HUES48 (cell line): ENCODE results near the gene ME3.
"Not testable (repeated sequence)": the region's sequence is repeated elsewhere in the genome, so short reads cannot be mapped to it uniquely, and the experiment has no call there.

ENCODE experiments used
- H3K27ac ChIP-seq: one replicate; pipeline ENCODE4 v1.7.0; 2013; ENCODE audit warnings: low read depth, low read length, inconsistent platforms
- H3K27me3 ChIP-seq: 2 replicates; pipeline ENCODE4 v1.6.1; 2013; ENCODE audit warnings: mild to moderate bottlenecking, low read length; ENCODE audit not compliant: control insufficient read depth, insufficient read depth
- H3K36me3 ChIP-seq: 2 replicates; pipeline ENCODE4 v1.6.1; 2013; ENCODE audit warnings: low read length; ENCODE audit not compliant: control insufficient read depth, insufficient read depth
- H3K4me1 ChIP-seq: 2 replicates; pipeline ENCODE4 v1.6.1; 2013; ENCODE audit warnings: mild to moderate bottlenecking, low read length; ENCODE audit not compliant: control insufficient read depth, insufficient read depth
- H3K4me3 ChIP-seq: 2 replicates; pipeline ENCODE4 v1.5.1; 2013; ENCODE audit warnings: mild to moderate bottlenecking, low read depth, low read length
- H3K9ac ChIP-seq: 2 replicates; pipeline ENCODE4 v1.6.1; 2013; ENCODE audit warnings: mild to moderate bottlenecking, low read depth, low read length, moderate library complexity
- H3K9me3 ChIP-seq: 2 replicates; pipeline ENCODE4 v1.6.1; 2013; ENCODE audit warnings: low read length; ENCODE audit not compliant: control insufficient read depth, insufficient read depth

Gene ME3

DNA sequence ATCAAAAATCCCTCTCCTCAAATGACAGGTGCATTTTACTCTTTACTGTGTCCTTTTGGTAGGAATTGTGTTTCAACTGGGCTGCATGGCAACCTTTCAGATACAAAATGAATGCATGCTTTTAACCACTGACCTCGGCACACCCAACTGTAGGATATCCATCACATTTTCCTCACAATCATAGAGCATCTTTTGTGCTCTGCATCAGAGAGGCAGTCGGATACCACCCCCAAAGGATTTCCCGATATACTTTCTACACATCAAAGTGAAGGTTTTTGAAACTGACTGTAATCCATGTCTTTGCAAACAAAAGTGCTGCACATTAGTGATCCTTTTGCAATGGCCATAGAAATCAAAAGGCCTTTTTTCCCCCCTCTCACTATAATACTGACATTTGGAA is 9.1 kb downstream of the ME3 start:
- Histone ChIP-seq H3K9ac (no peak overlapping the region), H3K27ac (no peak overlapping the region), H3K4me1 (no peaks in the 10 kb centered on the region), H3K4me3 (no peak overlapping the region), H3K9me3 (no peaks in the 10 kb centered on the region), H3K36me3 (no peaks in the 10 kb centered on the region), H3K27me3 (no peaks in the 10 kb centered on the region)

DNA sequence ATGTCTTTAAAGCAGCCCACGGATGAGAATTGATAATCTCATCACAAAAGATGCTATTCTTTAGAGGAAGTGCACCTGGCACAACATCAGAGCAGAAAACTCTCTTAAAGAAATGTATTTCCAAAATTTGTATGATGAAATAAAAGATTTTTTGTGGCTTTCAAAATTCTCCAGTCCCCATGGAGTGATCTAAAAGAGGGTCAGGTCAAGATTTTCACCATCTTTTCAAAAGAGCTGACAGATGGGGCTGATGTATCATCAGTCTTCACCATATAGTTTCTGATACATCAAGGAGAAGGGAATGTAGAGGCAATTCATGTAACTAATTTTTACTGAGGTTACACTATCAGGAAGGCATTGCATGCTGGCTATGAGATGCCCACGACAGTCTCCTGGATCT is 11.7 kb downstream of the ME3 start:
- H3K9me3 ChIP-seq: no peaks in the 10 kb centered on the region
- H3K36me3 ChIP-seq: no peaks in the 10 kb centered on the region
- no peak overlapping the region for H3K4me3 ChIP-seq
- no peaks in the 10 kb centered on the region for H3K4me1 ChIP-seq
- H3K9ac ChIP-seq: no peak overlapping the region
- H3K27me3 ChIP-seq: no peaks in the 10 kb centered on the region
- no peak overlapping the region for H3K27ac ChIP-seq

DNA sequence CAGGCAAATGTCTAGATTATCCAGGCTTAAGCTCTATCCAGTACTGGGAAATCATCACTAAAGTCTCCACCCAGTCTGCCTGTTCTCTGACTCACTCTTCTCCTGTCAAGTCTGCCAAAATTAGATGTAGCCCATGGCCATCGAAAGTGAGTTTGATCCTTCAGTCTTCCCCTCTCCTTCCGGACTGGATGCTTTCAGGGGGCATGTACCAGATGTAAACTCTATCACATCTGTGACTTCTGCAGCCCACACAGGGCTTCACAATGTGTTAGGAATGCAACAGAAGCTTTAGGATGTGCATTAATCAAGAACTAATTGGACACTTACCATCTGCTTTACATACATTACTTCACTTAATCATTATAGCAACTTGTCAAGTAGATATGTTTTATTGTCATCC is 12.3 kb downstream of the ME3 start:
- Histone ChIP-seq H3K9ac (no peak overlapping the region), H3K27me3 (no peaks in the 10 kb centered on the region), H3K4me3 (no peak overlapping the region), H3K27ac (no peak overlapping the region), H3K4me1 (no peaks in the 10 kb centered on the region), H3K36me3 (no peaks in the 10 kb centered on the region), H3K9me3 (no peaks in the 10 kb centered on the region)

DNA sequence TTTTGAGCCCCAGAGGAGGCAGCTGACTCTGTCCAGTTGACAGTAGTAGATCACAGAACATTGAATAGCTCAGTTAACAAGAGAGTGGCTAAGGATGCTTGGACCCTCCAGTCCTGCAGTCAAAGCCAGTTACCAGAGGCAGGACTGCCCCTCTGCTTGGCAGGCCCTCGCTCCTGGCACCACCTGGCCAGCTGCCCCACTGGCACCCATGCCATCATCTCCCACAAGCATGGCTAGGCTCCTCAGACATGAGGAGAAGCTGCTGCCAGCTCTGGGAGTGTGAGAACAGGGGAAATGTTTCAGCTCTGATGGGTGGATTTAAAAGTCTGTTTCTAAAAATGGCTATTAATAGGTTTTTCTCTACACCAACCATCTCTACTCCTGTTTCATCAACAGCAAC is 13.9 kb downstream of the ME3 start:
- no peak overlapping the region for H3K9ac ChIP-seq
- H3K4me1 ChIP-seq: no peaks in the 10 kb centered on the region
- no peak overlapping the region for H3K4me3 ChIP-seq
- no peak overlapping the region for H3K27ac ChIP-seq
- no peaks in the 10 kb centered on the region for H3K36me3 ChIP-seq
- no peaks in the 10 kb centered on the region for H3K9me3 ChIP-seq
- no peaks in the 10 kb centered on the region for H3K27me3 ChIP-seq

DNA sequence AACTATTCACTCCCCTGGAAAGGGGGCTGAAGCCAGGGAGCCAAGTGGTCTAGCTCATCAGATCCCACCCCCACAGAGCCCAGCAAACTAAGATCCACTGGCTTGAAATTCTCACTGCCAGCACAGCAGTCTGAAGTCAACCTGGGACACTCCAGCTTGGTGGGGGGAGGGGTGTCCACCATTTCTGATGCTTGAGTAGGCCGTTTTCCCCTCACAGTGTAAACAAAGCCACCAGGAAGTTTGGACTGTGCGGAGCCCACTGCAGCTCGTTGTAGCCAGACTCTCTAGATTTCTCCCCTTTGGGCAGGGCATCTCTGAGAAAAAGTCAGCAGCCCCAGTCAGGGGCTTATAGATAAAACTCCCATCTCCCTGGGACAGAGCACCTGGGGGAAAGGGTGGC is 27.2 kb downstream of the ME3 start:
- H3K9ac ChIP-seq, H3K9me3 ChIP-seq, H3K4me3 ChIP-seq, H3K27me3 ChIP-seq, H3K36me3 ChIP-seq, H3K27ac ChIP-seq, H3K4me1 ChIP-seq: not testable (repeated sequence)

DNA sequence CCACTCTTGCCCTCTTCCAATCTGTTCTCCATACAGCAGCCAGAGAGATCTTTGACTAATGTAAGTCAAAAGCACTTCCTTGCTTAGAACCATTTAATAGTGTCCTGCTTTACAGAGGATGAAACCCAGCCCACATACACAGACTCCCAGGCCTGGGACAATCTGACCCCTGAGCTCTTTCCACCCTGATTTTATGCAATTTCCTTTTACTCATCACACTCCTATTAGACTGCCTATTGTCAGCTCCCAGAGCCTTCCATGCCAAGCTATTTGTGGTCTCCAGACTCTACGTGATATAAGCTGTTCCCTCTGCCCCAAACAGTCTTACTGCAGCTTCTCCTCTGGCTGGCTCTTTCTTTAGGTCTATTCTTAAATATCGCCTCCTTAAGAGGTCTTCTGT is 28.1 kb downstream of the ME3 start:
- no peak overlapping the region for H3K9ac ChIP-seq
- H3K36me3 ChIP-seq: no peaks in the 10 kb centered on the region
- H3K27ac ChIP-seq: no peak overlapping the region
- no peaks in the 10 kb centered on the region for H3K9me3 ChIP-seq
- H3K4me3 ChIP-seq: no peak overlapping the region
- H3K27me3 ChIP-seq: no peaks in the 10 kb centered on the region
- H3K4me1 ChIP-seq: no peaks in the 10 kb centered on the region

DNA sequence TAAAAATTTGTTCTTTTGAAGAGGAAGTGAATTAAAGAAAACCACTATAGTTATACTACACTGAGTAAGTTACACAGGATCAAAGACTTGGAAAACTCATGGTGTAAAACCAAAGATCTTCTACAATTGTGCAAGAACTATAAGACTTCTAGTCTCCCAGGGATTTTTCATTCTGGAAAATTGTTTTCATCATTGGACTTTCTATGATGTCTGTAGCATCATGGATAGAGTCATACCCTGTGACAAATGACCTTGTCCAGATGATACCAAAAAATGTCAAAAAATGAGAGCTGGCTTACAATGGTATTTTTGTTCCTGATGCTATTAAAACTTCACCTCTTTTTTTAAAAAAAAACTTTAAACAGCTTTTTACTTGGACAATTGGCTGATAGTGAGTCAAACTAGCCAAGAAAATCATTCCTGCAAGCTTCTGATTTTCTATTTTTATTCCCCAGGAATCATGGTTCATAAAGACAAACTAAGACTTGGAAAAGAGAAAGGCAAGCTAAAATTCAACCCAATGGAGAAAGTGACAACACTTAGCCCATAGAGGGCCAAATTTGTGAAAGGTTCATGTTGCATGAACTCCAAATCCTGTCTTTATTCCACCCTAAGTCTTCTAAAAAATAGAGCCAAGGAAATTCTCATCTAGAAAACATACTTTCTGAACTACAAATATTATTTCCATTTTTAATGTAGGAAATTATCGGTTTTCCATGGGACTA is 30.7 kb downstream of the ME3 start:
- Histone ChIP-seq H3K27me3 (no peaks in the 10 kb centered on the region), H3K9me3 (no peaks in the 10 kb centered on the region), H3K9ac (no peak overlapping the region), H3K4me1 (no peaks in the 10 kb centered on the region), H3K4me3 (no peak overlapping the region), H3K36me3 (no peaks in the 10 kb centered on the region), H3K27ac (no peak overlapping the region)

DNA sequence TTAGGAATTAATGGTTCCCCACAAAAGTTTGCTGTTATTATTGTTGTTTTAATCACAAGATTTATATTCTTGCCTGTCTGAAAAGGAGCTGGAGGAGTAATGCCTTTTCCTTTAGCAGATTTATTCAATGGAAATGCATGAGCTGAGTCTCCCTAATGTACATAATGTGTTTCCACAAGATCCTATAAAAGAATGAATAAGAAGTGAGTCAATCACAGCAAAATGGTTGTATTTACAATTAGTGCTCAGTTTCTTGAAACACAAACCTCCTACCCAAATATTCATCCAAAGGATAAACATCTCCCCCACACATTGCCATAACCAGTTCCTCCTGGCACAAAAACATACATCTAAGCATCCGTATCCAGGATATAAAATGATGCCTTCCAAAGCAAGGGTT is 33.3 kb downstream of the ME3 start:
- Histone ChIP-seq H3K36me3 (no peaks in the 10 kb centered on the region), H3K27me3 (no peaks in the 10 kb centered on the region), H3K4me3 (no peak overlapping the region), H3K9ac (no peak overlapping the region), H3K9me3 (no peaks in the 10 kb centered on the region), H3K4me1 (no peaks in the 10 kb centered on the region), H3K27ac (no peak overlapping the region)

DNA sequence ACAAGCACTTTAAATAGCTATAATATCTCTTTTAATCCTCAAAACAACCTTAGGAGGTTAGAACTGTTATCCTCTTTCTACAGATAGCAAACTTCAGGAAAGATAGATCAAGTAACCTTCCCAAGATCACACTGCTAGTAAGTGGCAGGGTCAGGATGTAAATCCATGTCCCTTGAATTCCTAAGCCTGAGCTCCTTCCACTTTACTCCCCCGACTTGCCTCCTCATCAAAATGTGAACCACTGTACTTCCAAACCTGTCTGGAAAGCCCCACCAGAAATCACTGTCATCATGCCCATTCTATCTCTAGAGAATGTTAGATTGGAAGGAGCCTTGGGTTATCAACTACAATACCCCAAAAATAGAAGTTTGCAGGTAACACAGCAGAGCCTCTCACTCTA is 33.7 kb downstream of the ME3 start:
- H3K4me3 ChIP-seq: no peak overlapping the region
- no peaks in the 10 kb centered on the region for H3K4me1 ChIP-seq
- no peaks in the 10 kb centered on the region for H3K9me3 ChIP-seq
- H3K36me3 ChIP-seq: no peaks in the 10 kb centered on the region
- H3K9ac ChIP-seq: no peak overlapping the region
- no peak overlapping the region for H3K27ac ChIP-seq
- no peaks in the 10 kb centered on the region for H3K27me3 ChIP-seq

DNA sequence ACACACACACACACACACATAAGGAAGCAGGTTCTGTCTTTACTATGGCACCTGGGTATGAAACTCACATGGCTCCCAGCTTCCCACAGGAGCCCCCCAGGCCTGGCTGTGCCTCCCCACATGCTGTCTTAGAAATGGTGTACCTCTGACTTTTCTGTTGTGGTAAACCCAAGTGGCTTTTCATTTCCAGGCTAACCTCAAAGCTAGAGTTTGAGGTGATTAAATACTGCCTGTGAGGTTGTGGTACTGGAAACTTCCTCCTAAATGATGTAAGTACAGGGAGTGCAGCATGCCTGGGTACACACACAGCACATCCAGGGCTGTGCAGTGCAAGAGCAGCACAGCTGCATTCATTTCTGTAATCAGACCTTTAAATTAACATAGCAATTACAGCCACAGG is 34.4 kb downstream of the ME3 start:
- H3K9me3 ChIP-seq: no peaks in the 10 kb centered on the region
- H3K9ac ChIP-seq: no peak overlapping the region
- no peak overlapping the region for H3K4me3 ChIP-seq
- H3K27ac ChIP-seq: no peak overlapping the region
- H3K4me1 ChIP-seq: no peaks in the 10 kb centered on the region
- no peaks in the 10 kb centered on the region for H3K27me3 ChIP-seq
- H3K36me3 ChIP-seq: no peaks in the 10 kb centered on the region

DNA sequence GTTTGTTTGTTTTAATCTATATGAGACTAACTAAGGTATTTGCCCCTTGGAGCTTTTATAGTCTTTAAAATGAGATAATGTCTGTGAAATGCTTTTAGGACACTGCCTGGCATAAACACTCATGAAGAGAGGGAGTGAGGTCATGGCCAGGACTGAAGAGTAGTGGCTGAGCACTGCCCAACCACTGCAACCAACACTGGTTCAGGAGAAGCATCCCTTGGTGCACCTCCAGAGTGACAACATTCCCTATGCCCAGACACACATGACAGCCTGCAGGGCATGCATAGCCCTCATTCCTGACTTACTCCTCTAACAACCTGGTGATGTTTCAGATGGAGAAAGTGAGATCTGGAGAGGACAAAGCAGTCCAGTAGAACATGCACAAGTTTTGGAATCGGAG is 36.1 kb downstream of the ME3 start:
- no peak overlapping the region for H3K9ac ChIP-seq
- H3K27ac ChIP-seq: no peak overlapping the region
- no peaks in the 10 kb centered on the region for H3K9me3 ChIP-seq
- no peak overlapping the region for H3K4me3 ChIP-seq
- no peaks in the 10 kb centered on the region for H3K36me3 ChIP-seq
- H3K27me3 ChIP-seq: no peaks in the 10 kb centered on the region
- H3K4me1 ChIP-seq: no peaks in the 10 kb centered on the region
